GM12873 (cell line): ENCODE measurements around the gene PTAFR.

Experiments used
- CTCF ChIP-seq: IDR thresholded peaks from 2 replicates; pipeline ENCODE4 v1.5.1; 2012; ENCODE audit warnings: low read depth, mild to moderate bottlenecking, moderate library complexity, low read length, control low read depth; ENCODE audit not compliant: insufficient read depth; ENCODE audit errors: missing control alignments

The PTAFR gene

GRCh38 chr1:28123461-28123961 is 53.0 kb downstream of the PTAFR start:
- TF ChIP-seq CTCF, result no peak

DNA sequence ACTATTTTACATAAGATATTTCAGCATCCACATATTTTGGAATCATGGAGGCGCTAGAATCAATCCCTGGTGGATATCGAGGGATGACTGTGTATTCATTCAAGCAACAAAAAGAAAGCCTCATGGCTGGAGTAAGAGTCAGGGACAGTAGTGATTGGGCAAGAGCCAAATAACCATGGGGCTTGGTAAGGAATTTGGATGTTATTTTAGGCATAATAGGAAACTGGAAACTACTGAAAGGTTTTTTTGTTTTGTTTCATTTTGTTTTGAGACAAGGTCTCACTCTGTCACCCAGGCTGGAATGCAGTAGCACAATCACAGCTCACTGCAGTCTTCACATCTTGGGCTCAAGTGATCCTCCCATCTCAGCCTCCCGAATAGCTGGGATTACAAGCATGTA is 54.3 kb downstream of the PTAFR start:
- TF ChIP-seq CTCF, result no peak

- no peak for TF ChIP-seq CTCF
Measured at GRCh38 chr1:28119556-28119955, 56.9 kb downstream of the PTAFR start.

DNA sequence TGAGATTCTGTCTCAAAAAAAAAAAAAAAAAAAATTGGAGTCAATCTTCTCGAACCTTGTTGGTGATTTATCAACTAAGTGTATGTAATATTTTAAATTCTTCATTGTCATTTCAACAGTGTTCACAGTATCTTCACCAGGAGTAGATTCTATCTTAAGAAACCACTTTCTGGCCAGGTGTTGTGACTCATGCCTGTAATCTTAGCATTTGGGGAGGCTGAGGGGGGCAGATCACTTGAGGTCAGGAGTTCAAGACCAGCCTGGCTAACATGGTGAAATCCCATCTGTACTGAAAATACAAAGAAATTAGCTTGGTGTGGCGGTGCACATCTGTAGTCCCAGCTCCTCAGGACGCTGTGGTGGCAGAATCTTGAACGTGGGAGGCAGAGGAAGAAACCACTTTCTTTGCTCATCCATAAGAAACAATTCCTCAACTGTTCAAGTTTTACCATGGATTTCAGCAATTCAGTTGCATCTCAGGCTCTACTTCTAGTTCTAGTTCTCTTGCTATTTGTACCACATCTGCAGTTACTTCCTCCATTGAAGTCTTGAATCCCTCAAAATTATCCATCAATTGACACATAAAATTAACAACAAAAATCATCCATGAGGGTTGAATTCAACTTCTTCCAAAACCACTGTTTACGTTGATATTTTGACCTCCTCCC is 57.7 kb downstream of the PTAFR start:
- no peak for TF ChIP-seq CTCF

- TF ChIP-seq CTCF, result no peak
Measured at GRCh38 chr1:28115267-28115666, 61.2 kb downstream of the PTAFR start.

GRCh38 chr1:28114844-28115243 is 61.6 kb downstream of the PTAFR start:
- TF ChIP-seq CTCF, result no peak

DNA sequence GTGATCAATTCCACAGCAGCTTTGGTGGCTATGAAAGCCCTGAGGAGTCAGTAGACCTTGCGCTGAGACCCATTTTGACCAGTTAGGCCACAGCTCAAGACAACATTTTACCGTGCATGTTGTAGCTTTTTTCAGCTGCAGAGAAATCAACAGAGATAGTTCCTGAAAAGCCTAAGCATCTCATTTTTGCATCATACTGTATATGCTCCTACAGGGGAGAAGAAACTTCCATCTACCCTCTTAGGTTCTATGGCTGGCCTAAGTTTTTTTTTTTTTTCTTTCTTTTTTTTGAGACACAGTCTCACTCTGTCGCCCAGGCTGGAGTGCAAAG is 63.3 kb downstream of the PTAFR start:
- no peak for TF ChIP-seq CTCF
